NCI-H748 (cell line): ENCODE measurements around the gene CATSPER1.

Source experiments
- DNase-seq: peaks from one replicate; lab custom pipeline; 2025; ENCODE audit not compliant: unreplicated experiment; lab: John Stamatoyannopoulos, UW

Gene CATSPER1

DNA sequence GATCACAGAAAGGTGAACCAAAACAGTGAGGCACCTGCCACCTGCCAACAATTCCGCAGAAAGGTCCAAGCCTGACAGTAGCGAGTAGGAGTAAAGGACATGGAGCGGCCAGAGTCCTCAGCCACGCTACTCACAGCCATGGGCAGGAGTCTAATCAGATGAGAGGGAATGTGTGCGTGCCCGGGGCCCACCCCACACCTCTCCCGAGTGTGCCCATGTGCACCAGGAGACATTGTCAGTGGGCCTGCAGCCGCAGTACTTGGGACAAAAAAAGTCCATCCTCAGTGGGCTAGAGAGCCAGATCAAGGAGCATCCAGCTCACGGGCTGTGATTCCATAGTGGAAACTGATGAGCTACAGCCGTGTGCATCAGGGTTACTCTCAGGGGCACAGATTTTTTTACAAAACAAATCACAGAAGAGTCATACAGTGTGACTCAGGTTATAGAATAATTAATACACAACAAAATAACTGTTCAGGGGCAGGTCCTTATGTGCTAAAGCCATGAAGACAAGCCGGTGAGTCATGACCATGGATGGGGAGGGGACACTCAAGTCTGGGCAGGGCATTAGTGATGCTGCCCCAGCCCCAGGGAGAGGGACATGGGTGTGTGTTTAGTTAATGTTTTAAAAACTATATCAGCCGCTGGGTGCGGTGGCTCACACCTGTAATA lies 52.7 kb downstream of the CATSPER1 start:
- DNase-seq: no peak

DNA sequence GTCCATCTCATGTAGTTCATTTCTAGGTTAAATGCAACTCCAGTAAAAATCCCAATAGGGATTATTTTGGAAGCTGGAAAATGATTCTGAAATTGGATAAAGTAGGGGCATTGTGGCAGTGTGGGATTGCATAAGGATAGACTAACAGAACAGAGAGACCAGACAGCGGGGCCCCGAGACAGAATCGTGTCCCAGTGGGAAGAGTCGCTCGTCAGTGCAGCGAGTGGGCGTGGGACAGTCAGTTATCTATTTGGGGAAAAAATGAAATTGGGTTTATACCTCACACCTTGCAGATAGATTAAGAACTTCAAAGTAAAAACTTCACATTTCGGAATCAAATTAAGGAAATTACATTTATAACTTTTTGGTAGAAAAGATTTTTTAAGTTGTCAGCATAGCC lies 54.2 kb downstream of the CATSPER1 start:
- DNase-seq: no peak

DNA sequence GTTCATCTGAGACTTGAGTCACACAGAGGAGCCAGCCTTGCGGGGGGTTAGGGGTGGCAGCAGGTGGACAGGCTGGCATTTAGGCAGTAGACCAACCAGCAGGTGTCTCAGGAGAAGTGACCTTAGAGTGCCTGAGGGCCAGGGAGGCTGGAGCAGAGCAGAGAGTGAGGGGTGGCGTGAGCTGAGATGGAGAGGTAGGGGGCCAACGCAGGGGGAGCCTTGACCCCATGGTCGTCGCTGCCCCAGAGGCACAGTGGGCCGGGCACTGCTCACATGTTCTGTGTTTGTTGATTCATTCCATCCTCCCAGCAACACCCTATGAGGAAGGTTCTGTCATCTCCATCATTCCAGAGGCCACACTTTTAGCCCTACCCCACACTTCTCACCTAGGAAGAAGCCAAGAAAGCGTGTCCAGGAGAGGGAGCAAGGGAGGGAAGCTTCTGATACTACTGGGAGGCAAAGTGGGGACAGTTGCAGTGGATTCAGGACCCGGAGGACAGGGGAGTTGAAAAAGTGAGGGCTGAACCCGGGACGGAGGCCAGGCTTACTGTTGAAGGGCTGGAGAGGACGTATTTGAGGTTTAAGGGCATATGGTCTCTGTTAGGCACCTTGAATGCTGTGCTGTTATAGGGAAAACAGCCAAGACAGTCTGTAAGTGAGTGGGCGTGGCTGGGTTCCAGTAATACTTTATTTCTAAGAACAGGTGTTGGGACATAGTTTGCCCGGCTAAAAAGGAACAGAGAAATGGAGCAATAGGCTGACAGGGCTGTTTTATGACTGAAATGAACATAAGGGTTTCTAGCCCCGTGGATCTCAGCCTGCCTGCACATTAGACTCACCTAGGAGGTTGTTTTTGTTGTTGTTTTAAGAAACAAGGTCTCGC lies 57.4 kb downstream of the CATSPER1 start:
- DNase-seq: no peak

DNA sequence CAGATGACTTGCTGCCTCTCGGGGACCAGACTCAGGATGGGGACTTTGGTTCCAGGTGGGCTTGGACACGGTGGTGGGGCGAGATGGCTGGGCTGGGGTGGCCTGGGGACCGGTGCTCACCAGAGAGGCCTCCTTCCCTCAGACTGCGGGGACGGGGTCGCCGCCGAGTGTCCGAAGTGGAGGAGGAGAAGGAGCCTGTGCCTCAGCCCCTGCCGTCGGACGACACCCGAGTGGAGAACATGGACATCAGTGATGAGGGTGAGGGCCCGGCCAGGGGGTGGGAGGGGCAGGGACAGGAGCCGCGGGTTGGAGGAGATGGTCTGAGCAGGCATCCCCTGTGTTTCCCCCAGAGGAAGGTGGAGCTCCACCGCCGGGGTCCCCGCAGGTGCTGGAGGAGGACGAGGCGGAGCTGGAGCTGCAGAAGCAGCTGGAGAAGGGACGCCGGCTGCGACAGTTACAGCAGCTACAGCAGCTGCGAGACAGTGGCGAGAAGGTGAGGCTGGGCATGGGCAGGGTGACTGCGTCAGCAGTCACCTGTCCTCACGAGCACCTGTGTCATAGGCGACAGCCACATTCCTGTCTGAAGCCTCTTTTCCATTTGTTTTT lies 58.8 kb downstream of the CATSPER1 start:
- DNase-seq: no peak
